ENCODE data around the gene EVC2.

DNA sequence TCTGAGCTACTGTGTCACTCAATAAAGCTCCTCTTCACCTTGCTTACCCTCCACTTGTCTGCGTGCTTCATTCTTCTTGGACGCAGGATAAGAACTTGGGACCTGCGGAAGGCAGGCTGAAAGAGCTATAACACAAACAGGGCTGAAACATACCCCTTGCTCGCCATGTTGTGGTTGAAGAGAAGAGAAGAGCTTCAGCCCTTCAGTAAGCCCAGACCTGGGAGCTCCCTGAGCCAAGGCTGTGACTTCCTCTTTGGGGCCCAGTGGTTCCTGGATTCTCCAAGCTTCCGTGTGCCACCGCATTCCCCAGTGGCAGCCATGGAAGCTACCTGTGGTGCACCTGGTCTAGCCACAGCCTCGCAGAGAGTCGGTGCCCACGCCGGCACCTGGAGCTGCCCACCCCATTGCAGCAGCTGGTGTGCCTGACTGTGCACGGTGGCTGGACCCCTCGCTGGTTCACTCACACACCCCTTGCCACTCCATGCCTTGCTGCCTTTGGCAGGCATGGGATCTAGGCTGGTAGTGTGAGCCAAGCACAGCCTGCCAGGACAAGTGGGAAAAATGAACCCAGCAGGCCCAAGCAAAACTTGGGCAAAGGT, 160.6 kb downstream of the EVC2 start:
- TF ChIP-seq CTCF (optimal IDR thresholded peaks at IDR 0.05 in 1 of 3, IDR thresholded peaks at IDR 0.05 in 1 of 3, conservative IDR thresholded peaks at IDR 0.05 in 1 of 3; ENCODE audit: extremely low read depth in 1 of 3, insufficient read depth in 2 of 3, low read length in 3 of 3) = no peak
- no peak for TF ChIP-seq EZH2 (IDR thresholded peaks at IDR 0.05; ENCODE audit: low read length)
